Thyroid gland (tissue), 4 donors: Measurements from ENCODE around the gene RGS9. TPM values are rescaled to one million over a fixed set of nuclear protein-coding genes. Genes with fewer than 3 reads are reported as not detected.

Experiments used
- DNase-seq, 2 donors: peaks; one replicate each; pipeline ENCODE4 v3.0.0-alpha.2; 2019
- H3K27ac ChIP-seq, 3 donors: fragments of 200-600 bp; sonication (generic); 1 replicate in 2 of 3; 2 replicates in 1 of 3; pipeline ENCODE4 v1.5.1; 2016 to 2019; ENCODE audit warnings: mild to moderate bottlenecking in 1 of 3, moderate library complexity in 1 of 3
- H3K27me3 ChIP-seq: fragments of 200-600 bp; sonication (generic); one replicate; pipeline ENCODE4 v1.5.1; 2019
- H3K36me3 ChIP-seq, 2 donors: fragments of 200-600 bp; sonication (generic); one replicate each; pipeline ENCODE4 v1.5.1; 2016 to 2019
- H3K4me1 ChIP-seq, 2 donors: fragments of 200-600 bp; sonication (generic); one replicate each; pipeline ENCODE4 v1.5.1; 2017 to 2019
- H3K4me3 ChIP-seq, 3 donors: fragments of 200-600 bp; sonication (generic); replicated peaks in 1 of 3; 1 replicate in 2 of 3; 2 replicates in 1 of 3; pipeline ENCODE4 v1.5.1; 2016; ENCODE audit warnings: mild to moderate bottlenecking in 1 of 3
- H3K9me3 ChIP-seq: fragments of 200-600 bp; sonication (generic); one replicate; pipeline ENCODE4 v1.5.1; 2017
- POLR2A ChIP-seq, 2 donors: fragments of 450-650 bp; IDR thresholded peaks; one replicate each; pipeline ENCODE4 v1.6.1; 2017; ENCODE audit warnings: antibody characterized with exemption in 2 of 2, mild to moderate bottlenecking in 2 of 2, moderate library complexity in 1 of 2
- WGBS, 2 donors: methylation state at CpG; one replicate each; pipeline ENCODE4 v1.1.5; 2017; 5-methylcytosine and 5-hydroxymethylcytosine counted together
- intact Hi-C: fragments of 100-400 bp; cut with DNase I; formaldehyde crosslinking; loops from one replicate; pipeline ENCODE4 v1.15.1; 2023
- total RNA-seq, 4 donors: library from RNA; depleted of rRNA; stranded (reverse); fragments of >200 nt; gene quantifications; one replicate each; pipeline ENCODE4 v1.2.3, GENCODE V29; 2016
- TF ChIP-seq, protein P1 (sequence below), 6 experiments: fragments of 200-600 bp in 3 of 6; fragments of 450-650 bp in 3 of 6; sonication (generic) in 3 of 6; IDR thresholded peaks; one replicate each; pipeline ENCODE4 v1.5.1; 2016 to 2019; ENCODE audit warnings: antibody characterized with exemption in 6 of 6, mild to moderate bottlenecking in 2 of 6, inconsistent platforms in 1 of 6, moderate library complexity in 1 of 6

Gene RGS9
- total RNA-seq, 4 donors from 2014 or later = 6.0 to 15.5 (median 6.7) TPM

DNA sequence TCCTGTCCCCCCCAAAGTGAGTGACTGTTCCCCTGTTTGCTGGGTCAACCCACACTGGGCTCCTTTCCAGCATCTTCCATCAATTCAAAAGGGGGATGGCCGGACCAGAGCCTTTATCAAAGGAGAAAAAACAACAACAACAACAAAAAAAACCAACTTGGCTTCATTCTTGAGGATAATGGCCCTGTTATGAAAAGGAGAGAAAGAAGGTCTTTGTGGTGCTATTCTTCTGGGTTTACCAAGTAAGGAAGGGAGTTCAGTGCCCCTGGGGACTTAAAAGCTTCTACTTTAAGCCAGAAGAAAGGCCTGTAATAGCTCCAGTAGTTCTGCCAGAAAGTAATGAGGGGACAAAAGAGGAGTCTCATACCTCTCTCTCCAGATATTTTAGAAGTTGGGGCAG, 71.5 kb downstream of the RGS9 start:
- Histone ChIP-seq H3K36me3 (no peaks in the 10 kb centered on the region), H3K4me1 (no peaks in the 10 kb centered on the region), H3K27ac (no peak overlapping the region), H3K9me3 (no peaks in the 10 kb centered on the region), H3K27me3 (no peaks in the 10 kb centered on the region), H3K4me3 (no peak overlapping the region)
- 65 to 77% methylated on average over 1 of the region's 1 CpG for WGBS, 2 donors
- DNase-seq = no peak
- intact Hi-C loops = no loop called here
- TF ChIP-seq, protein P1, sequence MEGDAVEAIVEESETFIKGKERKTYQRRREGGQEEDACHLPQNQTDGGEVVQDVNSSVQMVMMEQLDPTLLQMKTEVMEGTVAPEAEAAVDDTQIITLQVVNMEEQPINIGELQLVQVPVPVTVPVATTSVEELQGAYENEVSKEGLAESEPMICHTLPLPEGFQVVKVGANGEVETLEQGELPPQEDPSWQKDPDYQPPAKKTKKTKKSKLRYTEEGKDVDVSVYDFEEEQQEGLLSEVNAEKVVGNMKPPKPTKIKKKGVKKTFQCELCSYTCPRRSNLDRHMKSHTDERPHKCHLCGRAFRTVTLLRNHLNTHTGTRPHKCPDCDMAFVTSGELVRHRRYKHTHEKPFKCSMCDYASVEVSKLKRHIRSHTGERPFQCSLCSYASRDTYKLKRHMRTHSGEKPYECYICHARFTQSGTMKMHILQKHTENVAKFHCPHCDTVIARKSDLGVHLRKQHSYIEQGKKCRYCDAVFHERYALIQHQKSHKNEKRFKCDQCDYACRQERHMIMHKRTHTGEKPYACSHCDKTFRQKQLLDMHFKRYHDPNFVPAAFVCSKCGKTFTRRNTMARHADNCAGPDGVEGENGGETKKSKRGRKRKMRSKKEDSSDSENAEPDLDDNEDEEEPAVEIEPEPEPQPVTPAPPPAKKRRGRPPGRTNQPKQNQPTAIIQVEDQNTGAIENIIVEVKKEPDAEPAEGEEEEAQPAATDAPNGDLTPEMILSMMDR (IDR thresholded peaks at IDR 0.05) = no peak
- TF ChIP-seq POLR2A (IDR thresholded peaks at IDR 0.05) = no peak

- DNase-seq = no peak
- Histone ChIP-seq H3K27me3 (no peaks in the 10 kb centered on the region), H3K4me1 (no peaks in the 10 kb centered on the region), H3K9me3 (no peaks in the 10 kb centered on the region), H3K4me3 (no peak overlapping the region), H3K27ac (no peak overlapping the region), H3K36me3 (no peaks in the 10 kb centered on the region)
- no peak for TF ChIP-seq POLR2A (IDR thresholded peaks at IDR 0.05)
- TF ChIP-seq, protein P1 (IDR thresholded peaks at IDR 0.05) = no peak
- 76 to 88% methylated on average over 4 of the region's 4 CpGs for WGBS, 2 donors
- intact Hi-C loops = no loop called here
These were observed 81.1 kb downstream of the RGS9 start for GRCh38 chr17:65218261-65218660.

DNA sequence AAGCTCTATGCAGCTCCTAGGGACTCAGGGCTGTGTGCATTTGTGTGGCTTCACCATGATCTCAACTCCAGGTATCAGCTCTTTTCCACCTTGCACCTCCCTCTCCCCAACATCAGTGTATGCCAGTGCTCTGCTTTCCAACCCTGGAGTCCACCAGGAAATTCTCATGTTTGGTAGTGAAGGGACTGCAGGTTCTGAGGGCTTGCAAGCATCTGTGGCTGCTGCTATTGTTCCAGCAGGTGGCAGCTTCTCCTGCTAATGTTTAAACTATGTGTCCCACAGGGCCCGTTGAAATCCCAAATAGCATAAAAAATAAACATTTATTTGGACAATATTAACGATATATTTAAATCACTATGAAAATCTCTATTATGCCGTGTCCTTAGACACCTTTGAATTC, 82.0 kb downstream of the RGS9 start:
- TF ChIP-seq POLR2A (IDR thresholded peaks at IDR 0.05) = no peak
- TF ChIP-seq, protein P1 (IDR thresholded peaks at IDR 0.05) = no peak
- H3K4me1 ChIP-seq = no peaks in the 10 kb centered on the region
- H3K27ac ChIP-seq = no peak overlapping the region
- H3K36me3 ChIP-seq = no peaks in the 10 kb centered on the region
- 74 to 75% methylated on average over 3 of the region's 3 CpGs for WGBS, 2 donors
- H3K4me3 ChIP-seq = no peak overlapping the region
- no peaks in the 10 kb centered on the region for H3K27me3 ChIP-seq
- no peaks in the 10 kb centered on the region for H3K9me3 ChIP-seq
- DNase-seq = no peak
- intact Hi-C loops = no loop called here

GRCh38 chr17:65219707-65220106, 82.5 kb downstream of the RGS9 start:
- intact Hi-C loops = no loop called here
- WGBS, 2 donors = 95 to 96% methylated on average over 3 of the region's 3 CpGs
- Histone ChIP-seq H3K4me1 (no peaks in the 10 kb centered on the region), H3K4me3 (no peak overlapping the region), H3K27me3 (no peaks in the 10 kb centered on the region), H3K9me3 (no peaks in the 10 kb centered on the region), H3K36me3 (no peaks in the 10 kb centered on the region), H3K27ac (no peak overlapping the region)
- no peak for DNase-seq
- TF ChIP-seq POLR2A (IDR thresholded peaks at IDR 0.05) = no peak
- TF ChIP-seq, protein P1 (IDR thresholded peaks at IDR 0.05) = no peak

- TF ChIP-seq POLR2A (IDR thresholded peaks at IDR 0.05) = no peak
- TF ChIP-seq, protein P1 (IDR thresholded peaks at IDR 0.05) = no peak
- no peak for DNase-seq
- Histone ChIP-seq H3K36me3 (no peaks in the 10 kb centered on the region), H3K4me3 (no peak overlapping the region), H3K27ac (no peak overlapping the region), H3K27me3 (no peaks in the 10 kb centered on the region), H3K9me3 (no peaks in the 10 kb centered on the region), H3K4me1 (no peaks in the 10 kb centered on the region)
- intact Hi-C loops = no loop called here
- WGBS, 2 donors = 80 to 83% methylated on average over 1 of the region's 1 CpG
These were observed 83.6 kb downstream of the RGS9 start for GRCh38 chr17:65220732-65221131.
